SK-N-SH treated with all-trans-retinoic acid at 6 μM for 48 hours (cell line): Measurements from ENCODE around the gene FOXC1.

ENCODE experiments used
- ATAC-seq: fragments of 200-7000 bp; cut with Tn5 transposase; 3 replicates; pipeline ENCODE4 v1.9.1; 2020; ENCODE audit warnings: mild to moderate bottlenecking, moderate library complexity
- ARNTL ChIP-seq: fragments of 450-650 bp; formaldehyde crosslinking; IDR thresholded peaks from 2 replicates; pipeline ENCODE4 v1.5.0; 2020; ENCODE audit warnings: low read depth, mild to moderate bottlenecking, moderate library complexity, borderline replicate concordance
- BACH2 ChIP-seq: fragments of 250-450 bp; sonication (Bioruptor Pico); IDR thresholded peaks from 2 replicates; pipeline ENCODE4 v1.9.0; 2021; ENCODE audit warnings: mild to moderate bottlenecking, borderline replicate concordance
- CSDC2 ChIP-seq: fragments of 250-450 bp; sonication (Bioruptor Pico); IDR thresholded peaks from 2 replicates; pipeline ENCODE4 v1.5.0; 2020; ENCODE audit warnings: mild to moderate bottlenecking, moderate library complexity
- CSRNP3 ChIP-seq: fragments of 250-450 bp; sonication (Bioruptor Pico); IDR thresholded peaks from 2 replicates; pipeline ENCODE4 v1.5.1; 2021; ENCODE audit warnings: mild to moderate bottlenecking, moderate library complexity
- ESRRG ChIP-seq: fragments of 250-450 bp; sonication (Bioruptor Pico); IDR thresholded peaks from 2 replicates; pipeline ENCODE4 v1.6.1; 2021; ENCODE audit warnings: mild to moderate bottlenecking
- ISL1 ChIP-seq: fragments of 250-450 bp; sonication (Bioruptor Pico); IDR thresholded peaks from 2 replicates; pipeline ENCODE4 v2.1.2; 2022; ENCODE audit warnings: mild to moderate bottlenecking, moderate library complexity
- PATZ1 ChIP-seq: fragments of 250-450 bp; sonication (Bioruptor Pico); IDR thresholded peaks from 2 replicates; pipeline ENCODE4 v1.8.0; 2020; ENCODE audit warnings: mild to moderate bottlenecking, moderate library complexity, borderline replicate concordance
- PPARA ChIP-seq: fragments of 250-450 bp; sonication (Bioruptor Pico); IDR thresholded peaks from 2 replicates; pipeline ENCODE4 v1.5.0; 2020; ENCODE audit warnings: mild to moderate bottlenecking, borderline replicate concordance
- RARB ChIP-seq: fragments of 250-450 bp; sonication (Bioruptor Pico); IDR thresholded peaks from 2 replicates; pipeline ENCODE4 v1.8.0; 2021; ENCODE audit warnings: mild to moderate bottlenecking, moderate library complexity
- SNAI2 ChIP-seq: fragments of 250-450 bp; sonication (Bioruptor Pico); IDR thresholded peaks from 2 replicates; pipeline ENCODE4 v1.5.0; 2020; ENCODE audit warnings: mild to moderate bottlenecking, moderate library complexity
- TCF4 ChIP-seq: fragments of 250-450 bp; sonication (Bioruptor Pico); IDR thresholded peaks from 2 replicates; pipeline ENCODE4 v1.8.0; 2021; ENCODE audit warnings: mild to moderate bottlenecking, moderate library complexity, borderline replicate concordance
- TOX ChIP-seq: fragments of 250-450 bp; sonication (Bioruptor Pico); IDR thresholded peaks from 2 replicates; pipeline ENCODE4 v1.8.0; 2021; ENCODE audit warnings: mild to moderate bottlenecking, moderate library complexity, borderline replicate concordance
- TSHZ2 ChIP-seq: fragments of 250-450 bp; sonication (Bioruptor Pico); IDR thresholded peaks from 2 replicates; pipeline ENCODE4 v1.5.0; 2020; ENCODE audit warnings: mild to moderate bottlenecking, moderate library complexity
- ZC3H10 ChIP-seq: fragments of 250-450 bp; sonication (Bioruptor Pico); IDR thresholded peaks from 2 replicates; pipeline ENCODE4 v1.5.1; 2021; ENCODE audit warnings: mild to moderate bottlenecking, moderate library complexity
- ZFP3 ChIP-seq: fragments of 250-450 bp; sonication (Bioruptor Pico); IDR thresholded peaks from 2 replicates; pipeline ENCODE4 v1.5.0; 2020; ENCODE audit warnings: mild to moderate bottlenecking, moderate library complexity
- ZFP30 ChIP-seq: fragments of 450-650 bp; formaldehyde crosslinking; IDR thresholded peaks from 2 replicates; pipeline ENCODE4 v1.5.0; 2022; ENCODE audit warnings: mild to moderate bottlenecking, moderate library complexity
- ZNF565 ChIP-seq: fragments of 450-650 bp; formaldehyde crosslinking; conservative IDR thresholded peaks from 2 replicates; pipeline ENCODE4 v1.5.0; 2020; ENCODE audit warnings: low read depth, mild to moderate bottlenecking, moderate library complexity
- ZNF70 ChIP-seq: fragments of 450-650 bp; formaldehyde crosslinking; IDR thresholded peaks from 2 replicates; pipeline ENCODE4 v1.5.0; 2020; ENCODE audit warnings: mild to moderate bottlenecking, moderate library complexity
- ZNF8 ChIP-seq: fragments of 450-650 bp; formaldehyde crosslinking; IDR thresholded peaks from 2 replicates; pipeline ENCODE4 v1.5.0; 2020; ENCODE audit warnings: mild to moderate bottlenecking, moderate library complexity

The FOXC1 gene

GRCh38 chr6:1593286-1593957 lies 16.3 kb upstream of the FOXC1 start:
- TF ChIP-seq ISL1: no peak
- no peak for TF ChIP-seq TSHZ2
- TF ChIP-seq ZNF8 (CRISPR knock-in tag): no peak
- TF ChIP-seq RARB: no peak
- TF ChIP-seq ESRRG (CRISPR knock-in tag): no peak
- no peak for TF ChIP-seq ARNTL (CRISPR knock-in tag)
- TF ChIP-seq PATZ1: no peak
- TF ChIP-seq, all 23 proteins: peak for 0
- no peak; the same call in 2 of the 3 replicates for ATAC-seq

GRCh38 chr6:1593958-1594314 lies 15.8 kb upstream of the FOXC1 start:
- TF ChIP-seq TSHZ2 (no peak), RARB (no peak), TCF4 (no peak), ZFP3 (CRISPR knock-in tag) (no peak), ARNTL (CRISPR knock-in tag) (no peak), PPARA (CRISPR knock-in tag) (no peak), BACH2 (no peak), ZNF70 (CRISPR knock-in tag) (no peak), TOX (CRISPR knock-in tag) (no peak), ZFP30 (CRISPR knock-in tag) (no peak), ESRRG (CRISPR knock-in tag) (no peak), PATZ1 (no peak), ZC3H10 (CRISPR knock-in tag) (no peak), SNAI2 (CRISPR knock-in tag) (no peak), CSRNP3 (no peak), ZNF565 (CRISPR knock-in tag) (no peak), CSDC2 (CRISPR knock-in tag) (no peak)
- peak; percentile 17 for ATAC-seq
